ENCODE measurements around the gene IFNL3.
"Not testable (repeated sequence)": the region's sequence is repeated elsewhere in the genome, so short reads cannot be mapped to it uniquely, and the experiment has no call there.

IFNL3 gene

GRCh38 chr19:39217094-39217493 is 27.7 kb downstream of the IFNL3 start:
- no peak for DNase-seq (ENCODE audit: low read depth)

GRCh38 chr19:39215323-39215722 is 29.5 kb downstream of the IFNL3 start:
- not testable (repeated sequence) for DNase-seq (ENCODE audit: low read depth)

GRCh38 chr19:39212375-39212742 is 32.4 kb downstream of the IFNL3 start:
- peak; percentile 22 for DNase-seq (ENCODE audit: low read depth)

- no peak for DNase-seq (ENCODE audit: low read depth)
Observed at GRCh38 chr19:39211731-39212374, 33.0 kb downstream of the IFNL3 start.

- DNase-seq (ENCODE audit: low read depth) = no peak
Observed at GRCh38 chr19:39209196-39209595, 35.6 kb downstream of the IFNL3 start.

GRCh38 chr19:39208175-39208795 is 36.5 kb downstream of the IFNL3 start:
- no peak for DNase-seq (ENCODE audit: low read depth)

GRCh38 chr19:39207293-39207836 is 37.4 kb downstream of the IFNL3 start:
- DNase-seq (ENCODE audit: low read depth) = no peak

GRCh38 chr19:39206122-39206521 is 38.7 kb downstream of the IFNL3 start:
- DNase-seq (ENCODE audit: low read depth) = no peak

- DNase-seq (ENCODE audit: low read depth) = no peak
Observed at GRCh38 chr19:39205449-39205764, 39.4 kb downstream of the IFNL3 start.

- DNase-seq (ENCODE audit: low read depth) = no peak
Observed at GRCh38 chr19:39203372-39204341, 41.1 kb downstream of the IFNL3 start, which contains the start of gene SYCN. TSS of gene SYCN (minus strand) at chr19:39204263. CDS start at chr19:39204254, 9 bp downstream.

GRCh38 chr19:39202998-39203355 is 41.8 kb downstream of the IFNL3 start:
- DNase-seq (ENCODE audit: low read depth) = no peak

- no peak for DNase-seq (ENCODE audit: low read depth)
Observed at GRCh38 chr19:39200803-39201115, 44.0 kb downstream of the IFNL3 start.

- DNase-seq (ENCODE audit: low read depth) = no peak
Observed at GRCh38 chr19:39200066-39200802, 44.6 kb downstream of the IFNL3 start.

- no peak for DNase-seq (ENCODE audit: low read depth)
Observed at GRCh38 chr19:39199025-39199424, 45.8 kb downstream of the IFNL3 start.

GRCh38 chr19:39197808-39198207 is 47.0 kb downstream of the IFNL3 start:
- no peak for DNase-seq (ENCODE audit: low read depth)

- no peak for DNase-seq (ENCODE audit: low read depth)
Observed at GRCh38 chr19:39196860-39197562, 47.8 kb downstream of the IFNL3 start, which contains the start of gene NCCRP1. TSS of gene NCCRP1 (plus strand) at chr19:39196964. CDS start at chr19:39196983, 19 bp downstream.

GRCh38 chr19:39196320-39196719 is 48.5 kb downstream of the IFNL3 start:
- no peak for DNase-seq (ENCODE audit: low read depth)

- DNase-seq (ENCODE audit: low read depth) = no peak
Observed at GRCh38 chr19:39195755-39196154, 49.1 kb downstream of the IFNL3 start.

- no peak for DNase-seq (ENCODE audit: low read depth)
Observed at GRCh38 chr19:39194832-39195542, 49.8 kb downstream of the IFNL3 start.

GRCh38 chr19:39193803-39194202 is 51.0 kb downstream of the IFNL3 start:
- DNase-seq (ENCODE audit: low read depth) = no peak

Data from stimulated activated CD8-positive, alpha-beta memory T cell treated with anti-CD3 and anti-CD28 coated beads, Interleukin-12 subunit alpha, Interleukin-12 subunit beta, amount 100 ng/mL, for 4 hours (primary cell).